ENCODE results near the gene TRIM39. TPM values are rescaled to one million over a fixed set of nuclear protein-coding genes. Genes with fewer than 3 reads are reported as not detected.

TRIM39 gene
- total RNA-seq, 4 donors from 2014 or later: 10.4 to 17.2 (median 15.2) TPM

- no peak for ATAC-seq (ENCODE audit: low FRiP score)
- no peak for TF ChIP-seq CTCF (IDR thresholded peaks at IDR 0.05)
- no peak for DNase-seq (ENCODE audit: low spot score)
These were observed 64.5 kb downstream of the TRIM39 start for GRCh38 chr6:30391240-30391639.

Small RNAs within 50 kb of the gene (small RNA-seq; reads per million reads assigned to genes)
- gene HLA-N: not detected

Other genes with a start within 250 kb of the TRIM39 start
- gene TRIM31, start 213.8 kb upstream of the TRIM39 start, total RNA-seq: not detected
- not detected for gene TRIM40, start 190.8 kb upstream of the TRIM39 start, total RNA-seq
- under 1 TPM in 1 of 4 donors, not detected in 3; 0.09 TPM for gene TRIM10, start 165.7 kb upstream of the TRIM39 start, total RNA-seq
- gene TRIM15, start 163.4 kb upstream of the TRIM39 start, total RNA-seq: not detected
- 10 to 100 TPM; 32.5 to 45.7 (median 38.8) TPM for gene TRIM26, start 113.5 kb upstream of the TRIM39 start, total RNA-seq
- gene RPP21, start 18.2 kb downstream of the TRIM39 start, total RNA-seq: 10 to 100 TPM; 36.6 to 53.8 (median 48.1) TPM
- gene HLA-E, start 162.6 kb downstream of the TRIM39 start, total RNA-seq: 1,000 to 10,000 TPM in 1 of 4 donors, 100 to 1,000 TPM in 3; 562 to 1,653 (median 781) TPM
- gene GNL1, start 229.6 kb downstream of the TRIM39 start, total RNA-seq: 10 to 100 TPM; 40.1 to 50.6 (median 43.7) TPM
- 10 to 100 TPM in 1 of 4 donors, 1 to 10 TPM in 3; 5.0 to 10.4 (median 7.5) TPM for gene PRR3, start 230.4 kb downstream of the TRIM39 start, total RNA-seq
- 10 to 100 TPM; 34.4 to 86.0 (median 51.1) TPM for gene ABCF1, start 244.5 kb downstream of the TRIM39 start, total RNA-seq